Esophagus muscularis mucosa (tissue), 3 donors: ENCODE measurements around the gene MVB12B.

Experiments used
- POLR2A ChIP-seq: fragments of 450-650 bp; IDR thresholded peaks from one replicate; pipeline ENCODE4 v1.6.1; 2017; ENCODE audit warnings: antibody characterized with exemption, moderate library complexity, mild to moderate bottlenecking, low read depth
- TF ChIP-seq, protein P1 (sequence below), 3 experiments: fragments of 200-600 bp in 2 of 3; fragments of 450-650 bp in 1 of 3; sonication (generic) in 2 of 3; IDR thresholded peaks; one replicate each; pipeline ENCODE4 v1.5.1; 2017 to 2019; ENCODE audit warnings: antibody characterized with exemption in 3 of 3, mild to moderate bottlenecking in 2 of 3, moderate library complexity in 1 of 3

DNA sequence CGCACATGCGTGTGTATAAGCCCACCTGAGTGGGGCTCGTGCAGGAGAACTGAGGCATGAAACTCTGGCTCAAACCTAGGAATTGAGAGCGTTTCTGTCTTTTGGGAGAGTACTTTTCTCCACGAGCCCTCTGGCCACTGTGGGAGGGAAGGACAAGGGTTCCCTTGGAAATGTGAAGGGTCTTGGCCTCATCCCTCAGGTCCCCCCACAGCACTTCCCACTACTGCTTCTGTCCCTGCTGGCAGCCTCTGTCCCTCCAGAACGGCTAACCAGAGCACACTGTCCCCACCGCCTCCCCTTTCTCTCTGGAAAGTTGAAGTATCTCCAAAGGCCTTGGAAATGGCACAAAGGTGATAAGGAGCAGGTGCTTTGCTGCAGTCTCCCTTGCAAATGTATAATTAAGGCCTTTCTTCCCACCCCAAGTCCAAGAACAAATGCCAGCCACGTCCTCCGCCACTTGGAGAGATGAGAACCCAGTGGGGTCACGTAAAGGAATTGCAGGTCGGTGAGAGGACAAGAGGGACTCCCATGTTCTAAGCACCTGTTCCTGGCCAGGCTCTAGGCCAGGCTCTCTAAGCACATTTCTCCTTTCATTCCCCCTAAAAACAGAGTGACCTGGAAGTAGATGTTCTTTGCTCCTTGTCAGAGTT, 179.2 kb downstream of the MVB12B start:
- TF ChIP-seq, protein P1, sequence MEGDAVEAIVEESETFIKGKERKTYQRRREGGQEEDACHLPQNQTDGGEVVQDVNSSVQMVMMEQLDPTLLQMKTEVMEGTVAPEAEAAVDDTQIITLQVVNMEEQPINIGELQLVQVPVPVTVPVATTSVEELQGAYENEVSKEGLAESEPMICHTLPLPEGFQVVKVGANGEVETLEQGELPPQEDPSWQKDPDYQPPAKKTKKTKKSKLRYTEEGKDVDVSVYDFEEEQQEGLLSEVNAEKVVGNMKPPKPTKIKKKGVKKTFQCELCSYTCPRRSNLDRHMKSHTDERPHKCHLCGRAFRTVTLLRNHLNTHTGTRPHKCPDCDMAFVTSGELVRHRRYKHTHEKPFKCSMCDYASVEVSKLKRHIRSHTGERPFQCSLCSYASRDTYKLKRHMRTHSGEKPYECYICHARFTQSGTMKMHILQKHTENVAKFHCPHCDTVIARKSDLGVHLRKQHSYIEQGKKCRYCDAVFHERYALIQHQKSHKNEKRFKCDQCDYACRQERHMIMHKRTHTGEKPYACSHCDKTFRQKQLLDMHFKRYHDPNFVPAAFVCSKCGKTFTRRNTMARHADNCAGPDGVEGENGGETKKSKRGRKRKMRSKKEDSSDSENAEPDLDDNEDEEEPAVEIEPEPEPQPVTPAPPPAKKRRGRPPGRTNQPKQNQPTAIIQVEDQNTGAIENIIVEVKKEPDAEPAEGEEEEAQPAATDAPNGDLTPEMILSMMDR (IDR thresholded peaks at IDR 0.05): no peak
- no peak for TF ChIP-seq POLR2A
